T-cell (primary cell): ENCODE results near the gene CXXC5. TPM values are rescaled to one million over a fixed set of nuclear protein-coding genes. Genes with fewer than 3 reads are reported as not detected.

Source experiments
- ATAC-seq, 4 experiments: fragments of 200-7000 bp in 3 of 4; fragments of 150-1000 bp in 1 of 4; cut with Tn5 transposase; replicated peaks in 1 of 4; 1 replicate in 3 of 4; 2 replicates in 1 of 4; pipeline ENCODE4 v1.10.0; 2021; ENCODE audit warnings: moderate library complexity in 3 of 4, mild to moderate bottlenecking in 2 of 4, moderate number of reproducible peaks in 1 of 4
- CTCF ChIA-PET, 2 donors: fragments of 300-600 bp; sonication (Branson Sonifier 250); formaldehyde crosslinking; loops; one replicate each; lab custom pipeline; 2022; ENCODE audit warnings: antibody characterized with exemption in 2 of 2; lab: Charles Lee
- POLR2A ChIA-PET, 2 donors: fragments of 300-600 bp; sonication (Branson Sonifier 250); formaldehyde crosslinking; loops; one replicate each; lab custom pipeline; 2022; ENCODE audit warnings: antibody characterized with exemption in 2 of 2; lab: Charles Lee
- DNase-seq, 35 experiments: peaks; one replicate each; pipeline versions ENCODE4 v3.0.0 to v3.0.0-alpha.2; 2013 to 2023
- H3K27ac ChIP-seq: one replicate; pipeline ENCODE4 v1.5.1; 2013; ENCODE audit warnings: low read length
- H3K27me3 ChIP-seq, 2 experiments: replicated peaks in 1 of 2; 1 replicate in 1 of 2; 2 replicates in 1 of 2; pipeline versions ENCODE4 v1.6.1 to v1.7.0; 2013; ENCODE audit warnings: low read length in 1 of 2, mixed read lengths in 1 of 2; ENCODE audit not compliant: control insufficient read depth in 2 of 2, insufficient read depth in 2 of 2; ENCODE audit errors: extremely low read depth in 1 of 2
- H3K36me3 ChIP-seq, 2 donors: 1 replicate in 1 of 2; 2 replicates in 1 of 2; pipeline versions ENCODE4 v1.6.1 to v1.7.0; 2013; ENCODE audit warnings: low read length in 1 of 2; ENCODE audit not compliant: control insufficient read depth in 2 of 2, insufficient read depth in 1 of 2; ENCODE audit errors: extremely low read depth in 1 of 2
- H3K4me1 ChIP-seq, 2 experiments: 1 replicate in 1 of 2; 2 replicates in 1 of 2; pipeline versions ENCODE4 v1.6.1 to v1.7.0; 2013; ENCODE audit warnings: low read length in 2 of 2, mixed read lengths in 1 of 2; ENCODE audit not compliant: insufficient read depth in 2 of 2, control insufficient read depth in 1 of 2; ENCODE audit errors: extremely low read depth in 1 of 2
- H3K4me3 ChIP-seq, 2 donors: 1 replicate in 1 of 2; 2 replicates in 1 of 2; pipeline versions ENCODE4 v1.5.1 to v1.7.0; 2013; ENCODE audit warnings: mild to moderate bottlenecking in 2 of 2, low read length in 1 of 2, moderate library complexity in 1 of 2; ENCODE audit not compliant: control insufficient read depth in 1 of 2; ENCODE audit errors: extremely low read depth in 1 of 2
- H3K9me3 ChIP-seq: 2 replicates; pipeline ENCODE4 v1.7.0; 2013
- H3K27ac Mint-ChIP-seq, 2 donors: one replicate each; pipeline ENCODE4 v1.8.0; 2020 to 2021; ENCODE audit warnings: mild to moderate bottlenecking in 2 of 2, mixed read lengths in 2 of 2
- H3K27me3 Mint-ChIP-seq, 2 donors: one replicate each; pipeline ENCODE4 v1.8.0; 2021 to 2022; ENCODE audit warnings: mixed read lengths in 2 of 2
- H3K36me3 Mint-ChIP-seq: one replicate; pipeline ENCODE4 v1.8.0; 2021; ENCODE audit warnings: mixed read lengths
- H3K4me1 Mint-ChIP-seq, 3 donors: one replicate each; pipeline ENCODE4 v1.8.0; 2020 to 2022; ENCODE audit warnings: mixed read lengths in 3 of 3, mild to moderate bottlenecking in 1 of 3
- H3K4me3 Mint-ChIP-seq, 3 donors: one replicate each; pipeline ENCODE4 v1.8.0; 2020 to 2022; ENCODE audit warnings: mild to moderate bottlenecking in 3 of 3, mixed read lengths in 3 of 3, moderate library complexity in 3 of 3
- H3K9me3 Mint-ChIP-seq, 3 donors: one replicate each; pipeline ENCODE4 v1.8.0; 2020 to 2022; ENCODE audit warnings: mixed read lengths in 3 of 3
- WGBS: methylation state at CpG from one replicate; pipeline ENCODE4 v1.1.5; 2013; ENCODE audit warnings: missing lambda C conversion rate; ENCODE audit not compliant: insufficient coverage; 5-methylcytosine and 5-hydroxymethylcytosine counted together
- total RNA-seq, 35 experiments: library from RNA in 6 of 35; stranded (reverse) in 6 of 35; fragments of 120-200 nt in 1 of 35; gene quantifications; one replicate each; pipeline versions ENCODE4 v1.2.1 to v1.2.4 and lab custom pipeline; 2013 to 2026

CXXC5 gene
- total RNA-seq, 5 donors from 2014 or later (not counting 1 experiment from before 2014, with no cell fraction given): 5.1 to 7.6 (median 6.2) TPM

GRCh38 chr5:139683295-139684271 lies 35.4 kb downstream of the CXXC5 start:
- H3K4me3 Mint-ChIP-seq: no peak overlapping the region
- no peaks in the 10 kb centered on the region for H3K9me3 ChIP-seq
- DNase-seq: no peak
- ChIA-PET POLR2A (no interaction called here), CTCF (interaction anchor here in 1 of 2 donors (2.3 kb wide), 1 partner anchor 50 kb away, joined by 9 read pairs; no protein-coding TSS in a partner anchor)
- peaks cover 0 to 15% of the 10 kb centered on the region in 2 experiments for H3K27me3 ChIP-seq
- H3K4me1 Mint-ChIP-seq: peaks cover 4 to 20% (median 18%) of the 10 kb centered on the region in 3 donors
- H3K27me3 Mint-ChIP-seq: no peaks in the 10 kb centered on the region
- no peaks in the 10 kb centered on the region for H3K36me3 ChIP-seq
- peaks cover 9% of the 10 kb centered on the region for H3K36me3 Mint-ChIP-seq
- no peaks in the 10 kb centered on the region for H3K9me3 Mint-ChIP-seq
- H3K4me1 ChIP-seq: peaks cover 4 to 12% of the 10 kb centered on the region in 2 experiments
- no peak overlapping the region for H3K4me3 ChIP-seq
- no peak overlapping the region for H3K27ac Mint-ChIP-seq
- H3K27ac ChIP-seq: no peak overlapping the region
- no peak for ATAC-seq
- 58% methylated on average over 11 of the region's 20 CpGs for WGBS

GRCh38 chr5:139684350-139684880 lies 36.3 kb downstream of the CXXC5 start:
- Mint-ChIP-seq H3K9me3 (no peaks in the 10 kb centered on the region), H3K4me3 (no peak overlapping the region), H3K27me3 (no peaks in the 10 kb centered on the region), H3K27ac (no peak overlapping the region), H3K4me1 (peaks cover 4 to 22% (median 18%) of the 10 kb centered on the region in 3 donors), H3K36me3 (peaks cover 9% of the 10 kb centered on the region)
- WGBS: 69% methylated on average over 3 of the region's 7 CpGs
- ChIA-PET CTCF (interaction anchor here in 1 of 2 donors (2.3 kb wide), 1 partner anchor 50 kb away, joined by 9 read pairs; no protein-coding TSS in a partner anchor), POLR2A (no interaction called here)
- no peak for ATAC-seq
- Histone ChIP-seq H3K27ac (no peak overlapping the region), H3K4me3 (no peak overlapping the region), H3K9me3 (no peaks in the 10 kb centered on the region), H3K4me1 (peaks cover 4 to 12% of the 10 kb centered on the region in 2 experiments), H3K36me3 (no peaks in the 10 kb centered on the region), H3K27me3 (peaks cover 0 to 16% of the 10 kb centered on the region in 2 experiments)
- DNase-seq: no peak

DNA sequence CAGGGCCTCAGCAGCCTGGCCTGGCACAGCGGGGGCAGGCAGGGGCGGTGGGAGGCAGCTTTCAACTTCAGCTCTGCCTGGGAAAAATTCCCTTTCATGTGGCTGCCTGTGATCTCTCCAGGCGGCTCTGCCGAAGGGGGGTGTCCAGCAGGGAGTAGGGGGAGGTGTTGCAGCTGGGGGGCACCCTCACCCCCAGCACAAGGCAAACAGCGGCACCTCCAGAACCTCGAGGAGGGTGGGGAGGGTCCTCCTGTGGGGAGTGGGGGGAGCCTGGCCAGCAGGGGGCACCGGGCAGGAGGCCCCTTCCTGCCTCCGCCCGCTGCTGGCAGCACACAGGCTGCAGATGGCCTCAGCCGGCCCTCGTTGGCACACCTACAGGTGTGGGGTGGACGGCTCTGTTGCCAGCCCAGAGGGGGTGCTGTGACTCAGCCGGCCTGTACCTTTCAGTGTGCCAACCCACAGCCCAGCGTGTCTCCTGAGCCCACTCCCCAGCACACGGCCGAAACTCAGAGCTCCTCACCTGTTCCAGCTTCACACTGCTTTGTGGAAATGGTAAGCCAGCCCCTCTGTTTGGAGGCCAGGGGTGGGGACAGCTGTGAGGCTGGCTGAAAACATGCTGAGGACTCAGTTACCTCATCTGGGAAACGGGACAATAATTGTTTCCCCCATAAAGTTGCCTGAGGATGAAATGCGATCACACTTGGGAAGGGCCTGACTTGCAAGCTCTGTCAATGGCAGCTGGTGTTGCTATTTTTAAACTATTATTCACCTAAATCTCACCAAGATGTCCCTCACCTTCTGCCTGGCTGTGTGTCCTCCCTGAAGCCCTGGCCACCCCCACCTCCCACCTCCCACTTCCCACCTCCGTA lies 37.0 kb downstream of the CXXC5 start:
- H3K27me3 ChIP-seq: peaks cover 0 to 23% of the 10 kb centered on the region in 2 experiments
- ChIA-PET CTCF (interaction anchor here in 1 of 2 donors (2.3 kb wide), 1 partner anchor 51 kb away, joined by 9 read pairs; no protein-coding TSS in a partner anchor), POLR2A (interaction anchor here in 1 of 2 donors (0.6 kb wide), 1 partner anchor 476 kb away, joined by 3 read pairs; no protein-coding TSS in a partner anchor)
- H3K36me3 ChIP-seq: no peaks in the 10 kb centered on the region
- no peaks in the 10 kb centered on the region for H3K9me3 Mint-ChIP-seq
- peaks cover 7% of the 10 kb centered on the region for H3K36me3 Mint-ChIP-seq
- no peak overlapping the region for H3K4me3 ChIP-seq
- ATAC-seq (peak in 1 of 4 experiments; percentile 22), DNase-seq (no peak)
- no peak overlapping the region for H3K27ac Mint-ChIP-seq
- no peak overlapping the region for H3K27ac ChIP-seq
- H3K4me1 Mint-ChIP-seq: peaks cover 4 to 22% (median 18%) of the 10 kb centered on the region in 3 donors
- peaks cover 4 to 18% of the 10 kb centered on the region in 2 experiments for H3K4me1 ChIP-seq
- WGBS: 72% methylated on average over 10 of the region's 19 CpGs
- no peaks in the 10 kb centered on the region for H3K27me3 Mint-ChIP-seq
- H3K9me3 ChIP-seq: no peaks in the 10 kb centered on the region
- H3K4me3 Mint-ChIP-seq: peak overlapping the region in 1 of 3 donors; percentile 6

GRCh38 chr5:139685886-139686285 lies 37.7 kb downstream of the CXXC5 start:
- DNase-seq (no peak), ATAC-seq (no peak)
- 78% methylated on average over 4 of the region's 5 CpGs for WGBS
- no peaks in the 10 kb centered on the region for H3K36me3 ChIP-seq
- Mint-ChIP-seq H3K27me3 (no peaks in the 10 kb centered on the region), H3K27ac (no peak overlapping the region), H3K9me3 (no peaks in the 10 kb centered on the region), H3K4me3 (peak overlapping the region in 1 of 3 donors; percentile 6), H3K36me3 (peaks cover 4% of the 10 kb centered on the region), H3K4me1 (peaks cover 4 to 22% (median 18%) of the 10 kb centered on the region in 3 donors)
- peaks cover 4 to 20% of the 10 kb centered on the region in 2 experiments for H3K4me1 ChIP-seq
- no peak overlapping the region for H3K4me3 ChIP-seq
- POLR2A ChIA-PET: no interaction called here
- CTCF ChIA-PET: interaction anchor here in 1 of 2 donors (2.3 kb wide), 1 partner anchor 52 kb away, joined by 9 read pairs; no protein-coding TSS in a partner anchor
- H3K9me3 ChIP-seq: no peaks in the 10 kb centered on the region
- peaks cover 0 to 28% of the 10 kb centered on the region in 2 experiments for H3K27me3 ChIP-seq
- H3K27ac ChIP-seq: no peak overlapping the region

DNA sequence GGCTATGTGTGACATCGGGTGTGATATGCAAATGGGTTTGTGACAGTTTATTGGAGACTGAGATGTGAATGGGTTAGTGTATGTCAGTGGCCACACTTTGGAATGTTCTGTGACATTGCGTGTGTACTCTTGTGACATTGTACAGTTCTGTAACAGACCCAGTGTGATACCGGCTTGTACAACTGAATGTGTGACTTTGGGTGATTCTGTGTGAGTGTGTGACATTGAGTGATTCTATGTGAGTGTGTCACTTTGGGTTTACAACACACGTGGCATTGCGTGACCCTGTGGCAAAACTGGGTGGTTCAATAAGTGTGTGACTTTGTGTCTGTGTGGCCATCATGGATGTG lies 38.2 kb downstream of the CXXC5 start:
- Histone ChIP-seq H3K9me3 (no peaks in the 10 kb centered on the region), H3K4me3 (no peak overlapping the region), H3K36me3 (no peaks in the 10 kb centered on the region), H3K27me3 (peaks cover 0 to 28% of the 10 kb centered on the region in 2 experiments), H3K4me1 (peaks cover 4 to 20% of the 10 kb centered on the region in 2 experiments), H3K27ac (no peak overlapping the region)
- no peak overlapping the region for H3K4me3 Mint-ChIP-seq
- 85% methylated on average over 5 of the region's 5 CpGs for WGBS
- peaks cover 4 to 22% (median 18%) of the 10 kb centered on the region in 3 donors for H3K4me1 Mint-ChIP-seq
- POLR2A ChIA-PET: no interaction called here
- no peak overlapping the region for H3K27ac Mint-ChIP-seq
- CTCF ChIA-PET: interaction anchor here in 1 of 2 donors (2.3 kb wide), 1 partner anchor 52 kb away, joined by 9 read pairs; no protein-coding TSS in a partner anchor
- ATAC-seq (no peak), DNase-seq (no peak)
- peaks cover 4% of the 10 kb centered on the region for H3K36me3 Mint-ChIP-seq
- H3K9me3 Mint-ChIP-seq: no peaks in the 10 kb centered on the region
- H3K27me3 Mint-ChIP-seq: no peaks in the 10 kb centered on the region
